HG03039 (cell line): ENCODE measurements around the gene LPAR2.
"Not testable (repeated sequence)": the region's sequence is repeated elsewhere in the genome, so short reads cannot be mapped to it uniquely, and the experiment has no call there.

Experiments
- ATAC-seq: cut with Tn5 transposase; IDR thresholded peaks from one replicate; pipeline ENCODE4 v1.9.1; 2021; ENCODE audit warnings: mild to moderate bottlenecking, moderate library complexity; ENCODE audit not compliant: unreplicated experiment

The LPAR2 gene

GRCh38 chr19:19633711-19634515, 5.9 kb upstream of the LPAR2 start:
- ATAC-seq = no peak

- no peak for ATAC-seq
These were observed 4.6 kb upstream of the LPAR2 start for GRCh38 chr19:19632661-19633060.

- ATAC-seq = no peak
These were observed 3.3 kb upstream of the LPAR2 start for GRCh38 chr19:19631346-19631745.

GRCh38 chr19:19630426-19630825, 2.4 kb upstream of the LPAR2 start:
- ATAC-seq = no peak

GRCh38 chr19:19630062-19630414, 2.0 kb upstream of the LPAR2 start:
- no peak for ATAC-seq

- peak; percentile 18 for ATAC-seq
These were observed 598 bp upstream of the LPAR2 start for GRCh38 chr19:19628501-19629134.

- ATAC-seq = no peak
These were observed 1.2 kb downstream of the LPAR2 start for GRCh38 chr19:19626516-19627472.

GRCh38 chr19:19624032-19624570, 3.9 kb downstream of the LPAR2 start:
- no peak for ATAC-seq

- no peak for ATAC-seq
These were observed 4.6 kb downstream of the LPAR2 start for GRCh38 chr19:19623383-19623782.

GRCh38 chr19:19619849-19620210, 8.2 kb downstream of the LPAR2 start:
- no peak for ATAC-seq

GRCh38 chr19:19619181-19619848, 8.7 kb downstream of the LPAR2 start:
- ATAC-seq = no peak

GRCh38 chr19:19618219-19619051, 9.6 kb downstream of the LPAR2 start, which contains the start of gene PBX4:
Gene PBX4 (minus strand): TSS chr19:19618687. CDS start chr19:19618629, 58 bp downstream.
- peak; percentile 90 for ATAC-seq

- no peak for ATAC-seq
These were observed 12.9 kb downstream of the LPAR2 start for GRCh38 chr19:19615086-19615485.

- no peak for ATAC-seq
These were observed 14.5 kb downstream of the LPAR2 start for GRCh38 chr19:19613506-19613905.

GRCh38 chr19:19610376-19611202, 17.4 kb downstream of the LPAR2 start:
- ATAC-seq = no peak

- ATAC-seq = not testable (repeated sequence)
These were observed 21.3 kb downstream of the LPAR2 start for GRCh38 chr19:19606686-19607085.

GRCh38 chr19:19606021-19606420, 22.0 kb downstream of the LPAR2 start:
- ATAC-seq = no peak

GRCh38 chr19:19602713-19603324, 25.2 kb downstream of the LPAR2 start:
- ATAC-seq = no peak
